H1 (cell line): ENCODE results near the gene SLCO2A1. TPM values are rescaled to one million over a fixed set of nuclear protein-coding genes. Genes with fewer than 3 reads are reported as not detected.

ENCODE experiments used
- CTCF ChIA-PET: fragments of 300-600 bp; sonication (Branson Sonifier 250); formaldehyde crosslinking; loops from one replicate; lab custom pipeline; 2021; ENCODE audit not compliant: partially characterized antibody; lab: Charles Lee
- POLR2A ChIA-PET: fragments of 300-600 bp; sonication (Branson Sonifier 250); formaldehyde crosslinking; loops from one replicate; lab custom pipeline; 2021; ENCODE audit warnings: inconsistent platforms; ENCODE audit not compliant: partially characterized antibody; lab: Charles Lee
- DNase-seq, 2 experiments: peaks; one replicate each; pipeline versions ENCODE4 v3.0.0 to v3.0.0-alpha.2; 2010 to 2022; ENCODE audit warnings: low spot score in 2 of 2, low read depth in 1 of 2, mixed read lengths in 1 of 2
- FAIRE-seq: peaks from 2 replicates; lab custom pipeline; 2011; peaks lifted over from hg19 to GRCh38; lab: Jason Lieb, UNC
- H2AFZ ChIP-seq: 2 replicates; pipeline ENCODE4 v1.8.1; 2012; ENCODE audit warnings: low read length, inconsistent platforms
- H2AK5ac ChIP-seq: 2 replicates; pipeline ENCODE4 v1.6.1; 2013; ENCODE audit warnings: low read depth, low read length
- H2BK120ac ChIP-seq: replicated peaks from 2 replicates; pipeline ENCODE3; 2013; ENCODE audit warnings: low read depth, low read length, inconsistent platforms
- H2BK12ac ChIP-seq: 2 replicates; pipeline ENCODE4 v1.6.1; 2013; ENCODE audit warnings: low read depth, low read length
- H2BK15ac ChIP-seq: 2 replicates; pipeline ENCODE4 v1.6.1; 2013; ENCODE audit warnings: low read length
- H2BK20ac ChIP-seq: 2 replicates; pipeline ENCODE4 v1.6.1; 2013; ENCODE audit warnings: low read length
- H2BK5ac ChIP-seq: 2 replicates; pipeline ENCODE4 v1.6.1; 2013; ENCODE audit warnings: low read depth, low read length
- H3K14ac ChIP-seq: 2 replicates; pipeline ENCODE4 v1.6.1; 2013; ENCODE audit warnings: inconsistent platforms; ENCODE audit not compliant: insufficient read length
- H3K18ac ChIP-seq: 2 replicates; pipeline ENCODE4 v1.6.1; 2013; ENCODE audit warnings: low read length; ENCODE audit errors: extremely low read depth
- H3K23ac ChIP-seq: 2 replicates; pipeline ENCODE4 v1.6.1; 2013; ENCODE audit warnings: inconsistent platforms; ENCODE audit not compliant: insufficient read length
- H3K23me2 ChIP-seq: 2 replicates; pipeline ENCODE4 v1.6.1; 2013; ENCODE audit warnings: low read depth, low read length
- H3K27ac ChIP-seq: 2 replicates; pipeline ENCODE4 v1.6.1; 2011; ENCODE audit warnings: low read depth, low read length, inconsistent platforms
- H3K27me3 ChIP-seq, 4 experiments: replicated peaks in 1 of 4; 1 replicate in 1 of 4; 2 replicates in 3 of 4; pipeline versions ENCODE4 v1.6.1 to v1.8.1; 2011 to 2013; ENCODE audit warnings: low read length in 3 of 4, mild to moderate bottlenecking in 3 of 4, inconsistent platforms in 2 of 4, mixed read lengths in 2 of 4, moderate library complexity in 1 of 4; ENCODE audit not compliant: control insufficient read depth in 3 of 4, insufficient read depth in 3 of 4; ENCODE audit errors: extremely low read depth in 1 of 4
- H3K36me3 ChIP-seq, 4 experiments: 2 replicates each; pipeline versions ENCODE4 v1.6.1 to v1.8.1; 2011 to 2013; ENCODE audit warnings: mild to moderate bottlenecking in 4 of 4, low read length in 3 of 4, moderate library complexity in 2 of 4, control low read depth in 1 of 4, inconsistent platforms in 1 of 4; ENCODE audit not compliant: insufficient read depth in 4 of 4, control insufficient read depth in 2 of 4
- H3K4ac ChIP-seq: replicated peaks from 2 replicates; pipeline ENCODE3; 2013; ENCODE audit warnings: low read length, low read depth, mixed read lengths, inconsistent platforms; ENCODE audit not compliant: insufficient read length
- H3K4me1 ChIP-seq, 4 experiments: replicated peaks in 1 of 4; 1 replicate in 1 of 4; 2 replicates in 3 of 4; pipeline versions ENCODE4 v1.6.1 to v1.8.1; 2011 to 2013; ENCODE audit warnings: low read length in 3 of 4, inconsistent platforms in 2 of 4, mixed read lengths in 1 of 4; ENCODE audit not compliant: insufficient read depth in 4 of 4, control insufficient read depth in 3 of 4
- H3K4me2 ChIP-seq, 2 experiments: 2 replicates each; pipeline versions ENCODE4 v1.6.1 to v1.8.1; 2011 to 2013; ENCODE audit warnings: low read depth in 2 of 2, low read length in 2 of 2, control low read depth in 1 of 2, inconsistent platforms in 1 of 2, mild to moderate bottlenecking in 1 of 2; ENCODE audit not compliant: insufficient read depth in 1 of 2
- H3K4me3 ChIP-seq, 4 experiments: fragments of 200-600, 300-600 bp in 1 of 4; sonication (generic), shearing (Covaris generic), sonication (Bioruptor Twin) in 1 of 4; 2 replicates each; pipeline versions ENCODE4 v1.5.1 to v1.8.1; 2011 to 2016; ENCODE audit warnings: low read length in 4 of 4, low read depth in 3 of 4, control low read depth in 2 of 4, inconsistent platforms in 2 of 4, mild to moderate bottlenecking in 2 of 4, mixed read lengths in 1 of 4, moderate library complexity in 1 of 4; ENCODE audit not compliant: insufficient read depth in 2 of 4; ENCODE audit errors: extremely low read depth in 1 of 4
- H3K56ac ChIP-seq: replicated peaks from 2 replicates; pipeline ENCODE3; 2013; ENCODE audit warnings: low read depth, mild to moderate bottlenecking, mixed read lengths, low read length, inconsistent platforms; ENCODE audit not compliant: insufficient read length
- H3K79me1 ChIP-seq: 2 replicates; pipeline ENCODE4 v1.6.1; 2013; ENCODE audit warnings: low read depth, low read length, control low read depth
- H3K79me2 ChIP-seq, 2 experiments: 2 replicates each; pipeline versions ENCODE4 v1.6.1 to v1.8.1; 2012 to 2013; ENCODE audit warnings: low read length in 2 of 2, mild to moderate bottlenecking in 2 of 2, inconsistent platforms in 1 of 2; ENCODE audit not compliant: insufficient read depth in 2 of 2, control insufficient read depth in 1 of 2
- H3K9ac ChIP-seq, 4 experiments: replicated peaks in 1 of 4; 1 replicate in 1 of 4; 2 replicates in 3 of 4; pipeline versions ENCODE4 v1.6.1 to v1.8.1; 2011 to 2013; ENCODE audit warnings: low read depth in 3 of 4, low read length in 3 of 4, control low read depth in 2 of 4, mild to moderate bottlenecking in 2 of 4, moderate library complexity in 2 of 4, inconsistent platforms in 1 of 4; ENCODE audit errors: extremely low read depth in 1 of 4
- H3K9me3 ChIP-seq, 2 experiments: 2 replicates each; pipeline versions ENCODE4 v1.6.1 to v1.8.1; 2012 to 2013; ENCODE audit warnings: mild to moderate bottlenecking in 2 of 2, moderate library complexity in 2 of 2, control low read depth in 1 of 2, inconsistent platforms in 1 of 2, low read depth in 1 of 2, low read length in 1 of 2, mixed read lengths in 1 of 2; ENCODE audit not compliant: insufficient read depth in 2 of 2
- H4K20me1 ChIP-seq, 2 experiments: replicated peaks in 1 of 2; 2 replicates each; pipeline versions ENCODE3 to v1.8.1; 2011 to 2013; ENCODE audit warnings: inconsistent platforms in 2 of 2, low read length in 2 of 2, mild to moderate bottlenecking in 1 of 2; ENCODE audit not compliant: insufficient read depth in 2 of 2, control insufficient read depth in 1 of 2
- H4K5ac ChIP-seq: 2 replicates; pipeline ENCODE4 v1.6.1; 2013; ENCODE audit warnings: low read length, low read depth, mixed read lengths, inconsistent platforms; ENCODE audit not compliant: insufficient read length
- H4K8ac ChIP-seq: 2 replicates; pipeline ENCODE4 v1.8.0; 2013; ENCODE audit warnings: mild to moderate bottlenecking, moderate library complexity, low read length, inconsistent platforms; ENCODE audit not compliant: insufficient read depth; ENCODE audit errors: extremely low read depth
- H4K91ac ChIP-seq: replicated peaks from 2 replicates; pipeline ENCODE3; 2013; ENCODE audit warnings: low read length, mixed read lengths, inconsistent platforms; ENCODE audit not compliant: insufficient read length
- BCL11A ChIP-seq, 2 experiments: IDR thresholded peaks; one replicate each; pipeline ENCODE4 v1.6.1; 2011; ENCODE audit warnings: low read depth in 2 of 2, low read length in 2 of 2, mild to moderate bottlenecking in 2 of 2
- CREB1 ChIP-seq: IDR thresholded peaks from 2 replicates; pipeline ENCODE4 v1.6.1; 2012; ENCODE audit warnings: inconsistent platforms
- HDAC6 ChIP-seq: IDR thresholded peaks from one replicate; pipeline ENCODE4 v1.7.1; 2012; ENCODE audit warnings: low read depth, mild to moderate bottlenecking, inconsistent platforms, low read length, moderate library complexity
- KDM1A ChIP-seq: fragments of 200-600, 300-600 bp; sonication (generic); IDR thresholded peaks from 2 replicates; pipeline ENCODE4 v1.7.1; 2016; ENCODE audit warnings: mild to moderate bottlenecking, low read length, borderline replicate concordance
- RBBP5 ChIP-seq: IDR thresholded peaks from 2 replicates; pipeline ENCODE4 v1.7.1; 2012; ENCODE audit warnings: low read depth, mild to moderate bottlenecking, inconsistent platforms, low read length, moderate library complexity, borderline replicate concordance
- WGBS, 2 experiments: shearing (Covaris generic) in 1 of 2; methylation state at CpG; one replicate each; pipeline versions ENCODE4 v1.1.6 to v1.1.7; 2013 to 2015; ENCODE audit warnings: low lambda C conversion rate in 2 of 2, mixed read lengths in 2 of 2, inconsistent platforms in 1 of 2, low coverage in 1 of 2, missing lambda C conversion rate in 1 of 2; ENCODE audit not compliant: insufficient replicate concordance in 2 of 2, insufficient coverage in 1 of 2, insufficient read length in 1 of 2; ENCODE audit errors: extremely low coverage in 1 of 2, missing lambda C conversion rate in 1 of 2; 5-methylcytosine and 5-hydroxymethylcytosine counted together
- polyA plus RNA-seq, 7 experiments: library from polyadenylated mRNA; depleted of rRNA in 3 of 7; stranded (reverse) in 5 of 7; unstranded in 2 of 7; fragments of >200 nt in 5 of 7; fragments of 200-250 nt in 2 of 7; gene quantifications; 1 replicate in 5 of 7; 2 replicates in 1 of 7; 4 replicates in 1 of 7; pipeline versions ENCODE4 v1.2.1 to v1.2.3, GENCODE V29; 2011 to 2013; ENCODE audit warnings: missing spikeins in 2 of 7, mixed read lengths in 2 of 7
- total RNA-seq: library from RNA; stranded (reverse); fragmentation: NEBNext Ultra II Directional; extraction: Animal tissue kit (Norgen Biotek cat#: 25700); gene quantifications from 2 replicates; pipeline ENCODE4 v1.2.1, GENCODE V29; 2021

SLCO2A1 gene
- total and polyA plus RNA-seq, 2 of the 8 experiments (the other 6 are each of a cell fraction or from before 2014, with no cell fraction given), result 1.1 to 2.3 TPM

GRCh38 chr3:134029256-134029733 lies 430 bp downstream of the SLCO2A1 start:
- Histone ChIP-seq H3K9ac (peak overlapping the region in 1 of 4 experiments; percentile 79; a peak in 4 of 7 replicates), H4K20me1 (no peaks in the 10 kb centered on the region), H3K27me3 (peaks cover 14 to 35% (median 29%) of the 10 kb centered on the region in 4 experiments), H2BK20ac (peak overlapping the region; percentile 86; the same call in 1 of the 2 replicates), H2BK15ac (peak overlapping the region; percentile 90; the same call in 1 of the 2 replicates), H3K4me2 (peak overlapping the region; percentile 96 to 99), H2BK12ac (peak overlapping the region; percentile 77; the same call in 1 of the 2 replicates), H2AK5ac (no peak overlapping the region), H3K23ac (no peak overlapping the region), H2BK120ac (no peak overlapping the region), H3K14ac (no peak overlapping the region), H3K79me1 (no peaks in the 10 kb centered on the region), H3K4me3 (peak overlapping the region; percentile 57 to 70 (median 60)), H3K36me3 (no peaks in the 10 kb centered on the region), H3K56ac (no peak overlapping the region), H4K8ac (peak overlapping the region; percentile 53), H3K79me2 (no peaks in the 10 kb centered on the region), H3K18ac (0 out of 2 replicates have a peak overlapping the region, but pooled peaks have one; percentile 24), H2BK5ac (no peak overlapping the region; the same call in 1 of the 2 replicates), H3K4ac (no peak overlapping the region), H3K27ac (no peak overlapping the region), H4K5ac (no peak overlapping the region), H3K9me3 (no peaks in the 10 kb centered on the region), H3K4me1 (peaks cover 0 to 11% (median 10%) of the 10 kb centered on the region in 4 experiments; a peak in 6 of 7 replicates), H3K23me2 (peaks cover 14% of the 10 kb centered on the region; the same call in 1 of the 2 replicates), H4K91ac (no peak overlapping the region), H2AFZ (peak overlapping the region; percentile 92; the same call in 1 of the 2 replicates)
- DNase-seq (no peak), FAIRE-seq (no peak)
- CTCF ChIA-PET, result interaction anchor here (0.6 kb wide), 1 partner anchor 161 kb away, joined by 3 read pairs; no protein-coding TSS in a partner anchor
- POLR2A ChIA-PET, result interaction anchor here (1.6 kb wide), 1 partner anchor 10 kb away, joined by 3 read pairs; no protein-coding TSS in a partner anchor
- 2% methylated on average over 43 of the region's 43 CpGs; no CpG with 5 or more reads in 1 of the 2 experiments for WGBS, 2 experiments
- no peak for TF ChIP-seq KDM1A
- TF ChIP-seq HDAC6, result no peak
- peak; percentile 21; the same call in 1 of the 2 replicates for TF ChIP-seq RBBP5
- peak; percentile 39; the same call in 1 of the 2 replicates for TF ChIP-seq CREB1
- no peak for TF ChIP-seq BCL11A (IDR thresholded peaks at IDR 0.05; ENCODE audit: low read depth in 2 of 2, low read length in 2 of 2)
